B cell (primary cell): ENCODE data around the gene ARL14EP.

Source experiments
- CTCF ChIP-seq: fragments of 200-600 bp; IDR thresholded peaks from one replicate; pipeline ENCODE4 v1.8.0; 2022; ENCODE audit warnings: antibody characterized with exemption, mild to moderate bottlenecking
- EZH2 ChIP-seq: IDR thresholded peaks from 2 replicates; pipeline ENCODE4 v1.6.1; 2012; ENCODE audit warnings: borderline replicate concordance, low read depth, mild to moderate bottlenecking, moderate library complexity, low read length; ENCODE audit not compliant: insufficient read depth, poor library complexity, severe bottlenecking

DNA sequence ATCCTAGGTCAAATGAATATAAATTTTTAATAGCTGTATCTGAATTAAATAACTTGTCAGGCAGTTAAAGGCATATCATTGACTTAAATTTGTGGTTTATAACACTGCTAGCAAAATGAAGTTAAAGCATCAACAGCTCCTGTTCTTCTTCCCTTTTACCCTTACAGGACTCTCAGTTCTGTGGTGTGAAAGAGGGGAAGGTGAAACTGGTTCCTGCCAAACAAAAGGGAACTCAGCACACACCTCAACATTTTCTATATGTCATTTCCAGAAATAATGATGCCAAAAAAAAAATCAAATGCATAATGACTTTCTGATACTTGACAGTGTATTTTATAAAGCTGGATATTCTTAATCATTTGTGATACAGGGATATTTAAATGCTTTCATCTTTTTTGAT lies 21.2 kb downstream of the ARL14EP start:
- TF ChIP-seq CTCF: no peak
- no peak for TF ChIP-seq EZH2
